ENCODE data around the gene SPTBN2. TPM values are rescaled to one million over a fixed set of nuclear protein-coding genes. Genes with fewer than 3 reads are reported as not detected.

Gene SPTBN2
- total and polyA plus RNA-seq, 2 of the 4 experiments (the other 2 are of a cell fraction) = 0.18 to 0.41 TPM

- Histone ChIP-seq H2BK20ac (ENCODE audit: low read depth, low read length) (no peak within 1 kb of the TSS), H3K23ac (ENCODE audit: low read depth, low read length) (peak within 1 kb of the TSS; percentile 94), H2AK9ac (replicated peaks; ENCODE audit: low read depth, low read length, poor library complexity) (peak within 1 kb of the TSS; percentile 98), H2BK15ac (ENCODE audit: low read depth, low read length) (no peak within 1 kb of the TSS), H3K4me2 (ENCODE audit: low read depth, low read length) (peak within 1 kb of the TSS; percentile 93), H3K56ac (ENCODE audit: extremely low read depth, insufficient read depth, low read length) (peak within 1 kb of the TSS; percentile 67), H3K36me3 (ENCODE audit: control insufficient read depth, insufficient read depth, low read length) (peaks cover 19% of the 10 kb centered on the region), H2BK5ac (ENCODE audit: low read depth, low read length, poor library complexity, severe bottlenecking) (peak within 1 kb of the TSS; percentile 75), H3K4me3 (ENCODE audit: insufficient read depth, low read depth, low read length) (peak within 1 kb of the TSS; percentile 76), H3K14ac (replicated peaks; ENCODE audit: low read depth, low read length) (peak within 1 kb of the TSS; percentile 98), H3K4me1 (ENCODE audit: control insufficient read depth, insufficient read depth, low read length) (peaks cover 17% of the 10 kb centered on the region), H3K9me1 (ENCODE audit: insufficient read depth, low read length) (peaks cover 7% of the 10 kb centered on the region; the same call in 1 of the 2 replicates), H3K9me3 (ENCODE audit: control insufficient read depth, insufficient read depth, low read length) (no peaks in the 10 kb centered on the region), H3K27me3 (ENCODE audit: control insufficient read depth, insufficient read depth, low read length) (no peaks in the 10 kb centered on the region), H4K91ac (ENCODE audit: insufficient read depth, low read depth, low read length) (peak within 1 kb of the TSS; percentile 92), H2BK120ac (ENCODE audit: low read depth, low read length) (peak within 1 kb of the TSS; percentile 32; the same call in 1 of the 2 replicates), H3K9ac (ENCODE audit: low read depth, low read length) (peak within 1 kb of the TSS; percentile 88), H3K18ac (ENCODE audit: low read depth, low read length) (peak within 1 kb of the TSS; percentile 47), H2AK5ac (ENCODE audit: low read depth, low read length) (peak within 1 kb of the TSS; percentile 91), H3K79me1 (ENCODE audit: low read depth in 1 of 2, low read length in 2 of 2) (peaks cover 7 to 75% of the 10 kb centered on the region in 2 experiments; a peak in 2 of 4 replicates), H3K4ac (ENCODE audit: low read depth, low read length) (peak within 1 kb of the TSS; percentile 96), H3K27ac (ENCODE audit: insufficient read depth, low read length) (peak within 1 kb of the TSS; percentile 87), H4K20me1 (ENCODE audit: insufficient read depth, low read length) (peaks cover 76% of the 10 kb centered on the region), H2AFZ (replicated peaks; ENCODE audit: low read length, poor library complexity) (peak within 1 kb of the TSS; percentile 89), H4K5ac (ENCODE audit: low read depth, low read length) (peak within 1 kb of the TSS; percentile 77), H4K8ac (ENCODE audit: low read depth in 2 of 2, low read length in 2 of 2) (peak within 1 kb of the TSS; percentile 65 to 96)
- peak; percentile 93 for TF ChIP-seq POLR2A (IDR thresholded peaks at IDR 0.05; ENCODE audit: low read depth, low read length)
- TF ChIP-seq RAD21 (IDR thresholded peaks at IDR 0.05; ENCODE audit: low read length) = no peak
- TF ChIP-seq RFX5 (IDR thresholded peaks at IDR 0.05; ENCODE audit: low read depth, low read length) = no peak
- TF ChIP-seq ELK1 (IDR thresholded peaks at IDR 0.05; ENCODE audit: borderline replicate concordance, low read depth, low read length) = no peak
- peak; percentile 89; the same call in 1 of the 2 replicates for TF ChIP-seq CHD1 (IDR thresholded peaks at IDR 0.05; ENCODE audit: low read depth, low read length)
- peak; percentile 71 for TF ChIP-seq MXI1 (IDR thresholded peaks at IDR 0.05; ENCODE audit: borderline replicate concordance, low read depth, low read length)
- peak; percentile 93 for TF ChIP-seq CEBPB (IDR thresholded peaks at IDR 0.05; ENCODE audit: low read depth, low read length)
- TF ChIP-seq FOS (IDR thresholded peaks at IDR 0.05; ENCODE audit: low read depth, low read length) = peak; percentile 40; the same call in 1 of the 2 replicates
- TF ChIP-seq USF2 (IDR thresholded peaks at IDR 0.05; ENCODE audit: low read depth, low read length) = 0 out of 2 replicates have a peak, but pooled peaks have one; percentile 29
- TF ChIP-seq BHLHE40 (IDR thresholded peaks at IDR 0.05; ENCODE audit: low read depth, low read length) = peak; percentile 18; the same call in 1 of the 2 replicates
- intact Hi-C loops (cut with micrococcal nuclease) = loop anchor here (2.0 kb wide), 2 partner anchors 22 to 92 kb away; partner anchors contain the start of genes ACTN3, RBM14 and ZDHHC24
- dilution Hi-C loops (cut with HindIII; ENCODE audit: low sequenced_read_pairs, unreplicated experiment) = no loop called here
- WGBS, 2 experiments (ENCODE audit: extremely low coverage in 2 of 2, insufficient read length in 1 of 2) = 0% methylated on average over 41 of the region's 63 CpGs; no CpG with 5 or more reads in 1 of the 2 experiments
- in situ Hi-C loops (cut with MboI; ENCODE audit: low sequenced_read_pairs) = no loop called here
- BruUV-seq (replicated peaks) = TSS peak; percentile 38
- DNase-seq (peak; percentile 100), ATAC-seq (ENCODE audit: low read depth) (peak; percentile 95)
- POLR2A ChIA-PET (ENCODE audit: unreplicated experiment) = interaction anchor here (0.6 to 2.3 kb wide), 6 partner anchors 11 to 71 kb away, joined by 3 to 17 read pairs (median 6); no protein-coding TSS in a partner anchor
- CTCF ChIA-PET = interaction anchor here (0.5 to 1.6 kb wide), 5 partner anchors 20 to 290 kb away, joined by 3 to 6 read pairs (median 3); partner anchors contain the start of genes CCDC87 and CCS
Observed at GRCh38 chr11:66638177-66639065, 90.6 kb downstream of the SPTBN2 start, which contains the start of gene RBM4. RBM4 (plus strand) TSS chr11:66638703; CDS start chr11:66639712, 1,009 bp downstream.
